G401 (cell line): ENCODE data around the gene GID4. TPM values are rescaled to one million over a fixed set of nuclear protein-coding genes. Genes with fewer than 3 reads are reported as not detected.
A peak's percentile ranks its signal among the peaks of the same experiment; 100 is the strongest.

ENCODE experiments used
- DNase-seq: peaks from one replicate; pipeline ENCODE4 v3.0.0-alpha.2; 2015; ENCODE audit warnings: low spot score
- in situ Hi-C: cut with HindIII; loops from 2 replicates; pipeline ENCODE4 v1.10.0; 2016; ENCODE audit warnings: low sequenced_read_pairs, mixed read lengths
- total RNA-seq: library from RNA; depleted of rRNA; stranded (reverse); fragments of >200 nt; shearing (Covaris generic); gene quantifications from 2 replicates; pipeline ENCODE4 v1.2.3, GENCODE V29; 2014

GID4 gene
- total RNA-seq, 1 experiment from 2014 or later: 10.8 TPM

GRCh38 chr17:18011286-18011685, 27.9 kb upstream of the GID4 start:
- DNase-seq: no peak
- in situ Hi-C loops: no loop called here

GRCh38 chr17:18014006-18014405, 25.2 kb upstream of the GID4 start:
- in situ Hi-C loops: no loop called here
- no peak for DNase-seq

DNA sequence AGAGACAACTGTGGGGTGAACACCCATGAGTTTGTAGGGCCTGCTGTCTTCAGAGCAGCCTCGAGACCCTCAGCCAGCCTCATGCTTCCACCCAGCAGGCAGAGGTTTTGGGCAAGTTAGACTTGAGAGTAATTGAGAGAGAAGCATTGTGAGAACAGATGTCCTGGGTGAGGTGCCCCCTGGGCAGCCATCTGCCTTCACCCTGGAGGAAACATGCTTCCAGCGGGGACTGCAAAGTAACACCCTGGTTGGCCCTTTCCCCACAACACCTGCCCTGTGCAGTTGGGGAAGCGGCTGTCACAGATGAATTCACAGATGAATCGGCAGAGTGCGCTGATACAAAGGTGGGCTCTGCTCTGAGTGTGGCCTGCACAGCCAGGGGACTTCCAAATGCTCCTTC, 23.6 kb upstream of the GID4 start:
- DNase-seq: no peak
- in situ Hi-C loops: no loop called here

GRCh38 chr17:18016426-18016825, 22.8 kb upstream of the GID4 start:
- in situ Hi-C loops: no loop called here
- DNase-seq: no peak

- DNase-seq: no peak
- in situ Hi-C loops: no loop called here
Measured at GRCh38 chr17:18017958-18018357, 21.2 kb upstream of the GID4 start.

GRCh38 chr17:18018411-18018921, 20.7 kb upstream of the GID4 start:
- DNase-seq: no peak
- in situ Hi-C loops: no loop called here

DNA sequence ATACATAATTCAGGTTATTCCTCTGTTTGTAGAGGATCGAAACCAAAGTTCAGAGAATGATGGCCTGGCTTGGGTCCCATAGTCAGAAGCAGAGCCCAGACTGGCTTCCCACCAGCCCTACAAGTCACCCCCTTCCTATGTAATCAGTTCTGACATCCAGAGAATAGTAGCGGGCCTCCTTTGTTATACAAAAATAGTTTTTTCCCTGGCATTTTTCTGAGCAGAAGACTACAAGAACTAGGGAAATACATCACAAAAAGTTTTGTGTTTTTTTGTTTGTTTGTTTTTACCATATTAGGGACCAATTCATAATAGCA, 19.4 kb upstream of the GID4 start:
- in situ Hi-C loops: no loop called here
- no peak for DNase-seq

DNA sequence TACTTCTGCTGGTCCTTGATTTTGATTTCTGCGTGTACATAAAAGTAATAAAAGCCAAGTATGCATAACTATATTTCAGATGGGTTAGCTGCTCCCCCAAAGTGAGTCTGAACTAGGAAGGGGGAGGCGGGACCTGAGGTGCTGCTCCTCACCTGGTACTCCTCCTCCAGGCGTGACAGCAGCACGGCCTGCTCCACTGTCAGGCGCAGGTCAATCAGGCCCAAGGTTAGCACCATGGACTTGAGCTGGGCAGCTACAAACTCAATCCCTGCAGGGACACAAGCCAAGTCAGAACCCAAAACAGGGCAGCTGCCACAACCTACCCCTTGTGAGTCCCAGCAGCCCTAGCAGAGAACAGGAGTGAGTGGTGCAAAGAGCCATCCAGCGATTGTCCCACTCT, 18.2 kb upstream of the GID4 start:
- DNase-seq: no peak
- in situ Hi-C loops: no loop called here

DNA sequence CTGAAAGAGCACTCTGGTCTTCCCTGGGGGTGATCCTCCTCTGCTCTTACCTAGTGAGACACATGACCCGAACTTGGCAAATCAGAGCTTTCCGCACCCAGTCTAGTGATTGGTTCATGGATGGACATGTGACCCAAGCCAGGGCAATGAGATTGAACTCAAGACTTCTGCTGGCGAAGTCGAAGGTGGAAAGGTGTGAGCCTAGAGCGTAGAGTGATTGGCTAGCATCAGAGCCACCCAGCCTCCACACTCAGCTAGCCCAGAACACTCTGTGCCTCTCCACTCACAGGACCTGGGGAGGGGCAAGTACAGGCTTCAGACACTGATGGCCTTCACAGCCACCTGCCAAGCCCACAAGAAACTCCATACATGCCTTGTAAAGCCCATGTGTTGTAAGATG, 17.8 kb upstream of the GID4 start:
- in situ Hi-C loops: no loop called here
- DNase-seq: no peak

- no peak for DNase-seq
- in situ Hi-C loops: loop anchor here (25.0 kb wide), 1 partner anchor 138 kb away; no protein-coding TSS in a partner anchor
Measured at GRCh38 chr17:18025241-18025944, 13.8 kb upstream of the GID4 start.

- in situ Hi-C loops: loop anchor here (25.0 kb wide), 1 partner anchor 139 kb away; no protein-coding TSS in a partner anchor
- DNase-seq: no peak
Measured at GRCh38 chr17:18025945-18026776, 13.0 kb upstream of the GID4 start.

DNA sequence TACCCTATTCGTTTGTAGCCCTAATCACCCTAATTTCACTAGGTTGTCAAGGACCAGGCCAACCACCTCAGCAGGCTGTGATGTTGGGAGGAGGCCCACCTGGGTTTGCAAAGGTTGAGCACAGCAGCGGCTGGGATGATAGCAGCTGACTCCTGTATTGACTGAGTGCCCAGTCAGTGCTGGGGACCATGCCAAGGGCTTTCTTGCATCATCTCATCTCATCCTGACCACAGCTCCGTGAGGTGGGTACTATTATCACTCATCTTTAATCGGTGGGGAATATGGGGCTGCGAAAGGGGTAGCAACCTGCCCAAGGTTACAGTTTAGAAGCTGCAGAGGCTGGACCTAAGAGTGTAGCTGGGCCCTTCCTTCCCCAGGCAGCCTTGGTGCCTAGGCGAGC, 11.9 kb upstream of the GID4 start:
- DNase-seq: no peak
- in situ Hi-C loops: loop anchor here (25.0 kb wide), 1 partner anchor 140 kb away; no protein-coding TSS in a partner anchor

DNA sequence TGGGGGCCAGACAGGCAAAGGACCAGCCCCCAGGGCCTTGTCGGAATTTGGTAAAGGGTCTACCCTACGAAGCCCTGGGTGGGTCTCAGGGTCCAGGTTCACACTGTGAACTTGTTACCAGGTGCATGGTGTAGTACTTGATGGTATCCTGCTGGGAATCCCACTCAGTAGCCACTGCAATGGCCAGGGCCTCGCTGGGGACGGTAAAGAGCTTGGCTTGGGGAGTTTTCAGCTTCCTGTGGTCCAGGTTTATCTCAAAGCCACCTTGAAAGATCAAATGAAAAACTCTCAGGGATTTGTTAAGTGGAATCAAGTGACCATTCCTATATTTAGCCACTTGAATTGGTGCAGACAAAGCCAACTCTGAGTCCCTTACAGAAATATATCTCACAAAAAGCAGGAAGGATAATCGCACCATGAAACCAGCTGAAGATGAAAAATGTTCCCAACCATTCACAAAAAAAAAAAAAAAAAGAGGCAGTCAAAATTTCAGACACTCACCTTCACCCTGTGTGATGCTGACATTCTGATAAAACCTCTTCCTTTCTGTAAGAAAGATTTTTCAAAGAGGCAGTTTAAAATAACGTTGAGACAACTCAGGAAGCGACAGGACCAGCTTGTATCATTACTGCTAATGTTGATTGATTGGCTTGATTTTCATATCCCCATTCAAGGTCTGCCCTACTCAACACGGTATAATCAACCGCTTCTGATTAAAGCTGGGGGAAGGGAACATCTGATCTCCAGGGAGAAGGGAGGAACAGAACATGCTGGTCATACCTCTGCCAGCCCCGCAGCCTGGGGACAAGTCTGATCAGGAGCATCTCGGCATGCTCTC, 10.9 kb upstream of the GID4 start:
- in situ Hi-C loops: loop anchor here (25.0 kb wide), 1 partner anchor 141 kb away; no protein-coding TSS in a partner anchor
- DNase-seq: no peak

GRCh38 chr17:18028952-18029540, 10.2 kb upstream of the GID4 start:
- in situ Hi-C loops: loop anchor here (25.0 kb wide), 1 partner anchor 142 kb away; no protein-coding TSS in a partner anchor
- no peak for DNase-seq

GRCh38 chr17:18031955-18032354, 7.3 kb upstream of the GID4 start:
- DNase-seq: no peak
- in situ Hi-C loops: loop anchor here (5.0 to 25.0 kb wide), 2 partner anchors 35 to 145 kb away; no protein-coding TSS in a partner anchor

DNA sequence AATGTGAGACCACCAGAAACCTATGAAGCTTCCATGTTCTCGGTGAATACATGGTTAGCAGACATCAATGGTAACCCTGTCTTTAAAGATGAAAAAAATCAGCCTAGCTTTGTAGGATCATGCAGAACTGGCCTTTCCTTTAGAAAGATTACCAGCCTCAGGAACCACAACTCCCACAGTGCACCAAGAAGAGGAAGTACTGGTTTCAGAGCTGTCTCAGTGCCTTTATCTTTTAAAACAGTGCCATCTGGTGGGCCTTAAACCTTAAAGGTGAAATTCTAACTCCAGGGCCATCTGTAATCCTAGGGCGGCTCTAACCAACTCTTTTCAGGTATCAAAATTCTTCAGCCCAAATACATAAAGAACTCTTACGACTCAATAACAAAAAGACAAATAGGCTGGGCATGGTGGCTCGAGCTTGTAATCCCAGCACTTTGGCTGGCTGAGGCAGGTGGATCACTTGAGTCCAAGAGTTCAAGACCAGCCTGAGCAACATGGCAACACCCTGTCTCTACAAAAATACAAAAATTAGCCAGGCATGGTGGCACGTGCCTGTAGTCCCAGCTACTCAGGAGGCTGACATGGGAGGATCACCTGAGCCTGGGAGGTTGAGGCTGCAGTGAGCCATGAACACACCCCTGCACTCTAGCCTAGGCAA, 5.6 kb upstream of the GID4 start:
- peak; percentile 91 for DNase-seq
- in situ Hi-C loops: loop anchor here (5.0 to 25.0 kb wide), 2 partner anchors 36 to 146 kb away; no protein-coding TSS in a partner anchor

DNA sequence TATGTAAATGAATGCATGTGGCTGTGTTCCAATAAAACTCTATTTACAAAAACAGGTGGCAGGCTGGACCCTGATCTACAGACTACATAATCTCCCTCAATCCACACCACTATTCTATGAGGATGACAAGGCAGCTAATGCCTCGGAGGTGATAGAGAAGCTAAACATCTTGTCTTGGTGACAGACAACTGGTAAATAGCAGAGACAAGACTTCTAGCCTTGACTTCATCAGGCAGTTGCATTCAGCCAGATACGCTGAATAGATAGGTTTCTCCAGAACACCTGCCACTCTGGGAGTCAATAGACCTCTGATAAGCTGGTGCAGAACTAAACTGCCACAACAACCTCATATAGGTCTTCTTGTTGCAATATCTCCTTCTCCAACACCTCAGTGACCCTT, 3.5 kb upstream of the GID4 start:
- DNase-seq: no peak
- in situ Hi-C loops: loop anchor here (25.0 kb wide), 1 partner anchor 148 kb away; no protein-coding TSS in a partner anchor

DNA sequence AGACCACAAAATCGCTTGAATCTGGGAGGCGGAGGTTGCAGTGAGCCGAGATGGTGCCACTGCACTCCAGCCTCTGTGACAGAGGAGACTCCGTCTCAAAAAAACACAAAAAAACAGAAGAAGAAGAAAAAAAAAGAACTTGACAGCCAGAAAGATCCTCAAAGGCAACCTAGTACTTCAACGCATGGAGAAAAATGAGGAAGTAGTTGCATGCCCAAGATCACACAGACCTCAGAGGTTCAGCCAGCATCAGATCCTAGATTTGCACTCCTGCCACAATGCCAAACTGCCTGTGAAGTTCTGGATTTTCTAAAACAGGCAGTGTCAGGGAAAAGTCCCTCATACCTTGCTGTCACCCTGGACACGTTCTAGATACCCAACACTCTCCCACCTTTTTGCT, 1.7 kb upstream of the GID4 start:
- in situ Hi-C loops: loop anchor here (25.0 kb wide), 1 partner anchor 150 kb away; no protein-coding TSS in a partner anchor
- no peak for DNase-seq
